HG02885 (cell line): ENCODE measurements around the gene ARMC9.

Experiments
- ATAC-seq: cut with Tn5 transposase; IDR thresholded peaks from one replicate; pipeline ENCODE4 v1.9.1; 2021; ENCODE audit warnings: mild to moderate bottlenecking; ENCODE audit not compliant: unreplicated experiment, poor library complexity

Gene ARMC9

GRCh38 chr2:231201475-231201814, 3.0 kb downstream of the ARMC9 start:
- no peak for ATAC-seq

- ATAC-seq: no peak
These were observed 4.7 kb downstream of the ARMC9 start for GRCh38 chr2:231203087-231203486.

GRCh38 chr2:231204146-231204545, 5.7 kb downstream of the ARMC9 start:
- ATAC-seq: no peak

GRCh38 chr2:231204581-231204980, 6.2 kb downstream of the ARMC9 start:
- no peak for ATAC-seq

- ATAC-seq: no peak
These were observed 9.3 kb downstream of the ARMC9 start for GRCh38 chr2:231207734-231208133.

- ATAC-seq: no peak
These were observed 12.4 kb downstream of the ARMC9 start for GRCh38 chr2:231210782-231211181.

- no peak for ATAC-seq
These were observed 13.1 kb downstream of the ARMC9 start for GRCh38 chr2:231211486-231211885.

GRCh38 chr2:231212329-231212845, 14.0 kb downstream of the ARMC9 start:
- no peak for ATAC-seq

GRCh38 chr2:231213931-231214642, 15.7 kb downstream of the ARMC9 start:
- ATAC-seq: no peak

- no peak for ATAC-seq
These were observed 19.9 kb downstream of the ARMC9 start for GRCh38 chr2:231218366-231218765.

GRCh38 chr2:231219289-231219688, 20.9 kb downstream of the ARMC9 start:
- no peak for ATAC-seq

GRCh38 chr2:231221761-231222160, 23.3 kb downstream of the ARMC9 start:
- ATAC-seq: no peak

- ATAC-seq: peak; percentile 75
These were observed 24.0 kb downstream of the ARMC9 start for GRCh38 chr2:231222318-231223000.

- ATAC-seq: no peak
These were observed 24.6 kb downstream of the ARMC9 start for GRCh38 chr2:231223001-231223375.

- no peak for ATAC-seq
These were observed 25.1 kb downstream of the ARMC9 start for GRCh38 chr2:231223458-231223976.

GRCh38 chr2:231227310-231228162, 29.1 kb downstream of the ARMC9 start:
- peak; percentile 67 for ATAC-seq

GRCh38 chr2:231228223-231228622, 29.8 kb downstream of the ARMC9 start:
- peak; percentile 78 for ATAC-seq

GRCh38 chr2:231228974-231229529, 30.6 kb downstream of the ARMC9 start:
- ATAC-seq: no peak

GRCh38 chr2:231235217-231235616, 36.8 kb downstream of the ARMC9 start:
- ATAC-seq: no peak

- no peak for ATAC-seq
These were observed 40.3 kb downstream of the ARMC9 start for GRCh38 chr2:231238689-231239088.
